C4-2B (cell line): ENCODE measurements around the gene PRPSAP1.
"Not testable (repeated sequence)": the region's sequence is repeated elsewhere in the genome, so short reads cannot be mapped to it uniquely, and the experiment has no call there.

ENCODE experiments used
- H3K27ac ChIP-seq: fragments of 450-650 bp; 2 replicates; pipeline ENCODE4 v1.5.1; 2017
- CTCF ChIP-seq: fragments of 450-650 bp; conservative IDR thresholded peaks from 2 replicates; pipeline ENCODE4 v1.5.1; 2017; ENCODE audit warnings: mild to moderate bottlenecking
- ZFX ChIP-seq: fragments of 450-650 bp; IDR thresholded peaks from 2 replicates; pipeline ENCODE4 v1.6.1; 2017

PRPSAP1 gene

GRCh38 chr17:76353004-76353598 is 615 bp downstream of the PRPSAP1 start:
- peak overlapping the region; percentile 85 for H3K27ac ChIP-seq

GRCh38 chr17:76351526-76352071 is 2.1 kb downstream of the PRPSAP1 start:
- no peak overlapping the region; the same call in 1 of the 2 replicates for H3K27ac ChIP-seq
- no peak for TF ChIP-seq CTCF
- no peak for TF ChIP-seq ZFX

More at GRCh38 chr17:76353004-76353598, 615 bp downstream of the PRPSAP1 start:
- TF ChIP-seq CTCF (no peak), ZFX (peak; percentile 75; the same call in 1 of the 2 replicates)

GRCh38 chr17:76350463-76350862 is 3.3 kb downstream of the PRPSAP1 start:
- TF ChIP-seq ZFX, result no peak
- no peak for TF ChIP-seq CTCF

GRCh38 chr17:76346936-76347335 is 6.8 kb downstream of the PRPSAP1 start:
- H3K27ac ChIP-seq, result not testable (repeated sequence)

More at GRCh38 chr17:76350463-76350862, 3.3 kb downstream of the PRPSAP1 start:
- no peak overlapping the region for H3K27ac ChIP-seq

- no peak for TF ChIP-seq ZFX
- TF ChIP-seq CTCF, result no peak
- no peak overlapping the region for H3K27ac ChIP-seq
These were observed 8.2 kb downstream of the PRPSAP1 start for GRCh38 chr17:76345377-76345974.

GRCh38 chr17:76343106-76343505 is 10.6 kb downstream of the PRPSAP1 start:
- H3K27ac ChIP-seq, result no peak overlapping the region
- TF ChIP-seq ZFX, result no peak
- TF ChIP-seq CTCF, result no peak

GRCh38 chr17:76341301-76341700 is 12.4 kb downstream of the PRPSAP1 start:
- no peak for TF ChIP-seq CTCF
- TF ChIP-seq ZFX, result no peak
- H3K27ac ChIP-seq, result no peak overlapping the region

- no peak overlapping the region for H3K27ac ChIP-seq
- TF ChIP-seq ZFX (no peak), CTCF (no peak)
These were observed 16.3 kb downstream of the PRPSAP1 start for GRCh38 chr17:76337413-76337777.
